Psoas muscle (tissue), 8 donors: Measurements from ENCODE around the gene LY6G6F. TPM values are rescaled to one million over a fixed set of nuclear protein-coding genes. Genes with fewer than 3 reads are reported as not detected.
A peak's percentile ranks its signal among the peaks of the same experiment; 100 is the strongest.

Experiments
- ATAC-seq, 4 donors: fragments of 200-7000 bp; cut with Tn5 transposase; one replicate each; pipeline ENCODE4 v1.9.1; 2020; ENCODE audit warnings: moderate library complexity in 3 of 4, mild to moderate bottlenecking in 2 of 4
- DNase-seq, 2 donors: peaks; one replicate each; pipeline ENCODE4 v3.0.0-alpha.2; 2020
- H3K27ac ChIP-seq: fragments of 200-600 bp; one replicate; pipeline ENCODE4 v1.8.0; 2022
- H3K27me3 ChIP-seq, 3 donors: fragments of 200-600 bp in 1 of 3; one replicate each; pipeline versions ENCODE4 v1.6.1 to v1.8.0; 2013 to 2022; ENCODE audit warnings: low read length in 2 of 3, mild to moderate bottlenecking in 2 of 3, moderate library complexity in 1 of 3; ENCODE audit not compliant: insufficient read depth in 3 of 3
- H3K36me3 ChIP-seq, 2 donors: fragments of 200-600 bp in 1 of 2; one replicate each; pipeline versions ENCODE4 v1.6.1 to v1.8.0; 2013 to 2022; ENCODE audit warnings: low read depth in 1 of 2, mild to moderate bottlenecking in 1 of 2, moderate library complexity in 1 of 2; ENCODE audit not compliant: insufficient read depth in 1 of 2
- H3K4me1 ChIP-seq: fragments of 200-600 bp; one replicate; pipeline ENCODE4 v1.8.0; 2022
- H3K4me3 ChIP-seq: fragments of 200-600 bp; one replicate; pipeline ENCODE4 v1.8.0; 2022; ENCODE audit warnings: mild to moderate bottlenecking
- H3K9me3 ChIP-seq: fragments of 200-600 bp; one replicate; pipeline ENCODE4 v1.8.0; 2022
- WGBS, 3 donors: extraction: QIAGEN DNeasy Blood & Tissue Kit; methylation state at CpG; one replicate each; pipeline versions ENCODE4 v1.1.6 to v1.1.7; 2013; 5-methylcytosine and 5-hydroxymethylcytosine counted together
- intact Hi-C, 2 donors: fragments of 100-400 bp; cut with DNase I; formaldehyde crosslinking; loops; one replicate each; pipeline versions ENCODE4 v1.11.0 to v1.14.2; 2022
- long read RNA-seq, 2 donors: library from polyadenylated mRNA; unstranded; transcript quantifications; one replicate each; pipeline ENCODE4 v2.0.0, GENCODE V29; 2021
- polyA plus RNA-seq, 3 donors: library from polyadenylated mRNA; stranded (reverse); fragments of 200-250 nt; gene quantifications; one replicate each; pipeline ENCODE4 v1.2.3, GENCODE V29; 2013
- total RNA-seq, 4 donors: library from RNA; stranded (reverse); fragmentation: NEBNext Ultra II Directional in 2 of 4; extraction: Animal tissue kit (Norgen Biotek cat#: 25700) in 2 of 4; gene quantifications; one replicate each; pipeline versions ENCODE4 v1.2.1 to v1.2.4, GENCODE V29; 2021 to 2023
- TF ChIP-seq, protein P1 (sequence below): fragments of 200-600 bp; IDR thresholded peaks from one replicate; pipeline ENCODE4 v1.8.0; 2022; ENCODE audit warnings: antibody characterized with exemption
- donor health status: healthy with polysubstance abuse.
- donor health status: DM: no; HTN: no; CAD: no; lungs with moderate emphysema.
- donor health status: Bipolar disorder and iron deficiency.
- donor health status: healthy.
- donor health status: DM: yes; HTN: yes; CAD: no.
- donor health status: DM: no; HTN: no; CAD: no.
- donor health status: DM: no; HTN: no; CAD: no.
- donor health status: DM: yes; HTN: yes; CAD: no.

The LY6G6F gene
- total RNA-seq (not detected), polyA plus RNA-seq (under 1 TPM in 1 of 3 donors, not detected in 2; 0.05 TPM)
- long read RNA-seq, donor 1: 0 reads
- long read RNA-seq, donor 2: 0 reads

DNA sequence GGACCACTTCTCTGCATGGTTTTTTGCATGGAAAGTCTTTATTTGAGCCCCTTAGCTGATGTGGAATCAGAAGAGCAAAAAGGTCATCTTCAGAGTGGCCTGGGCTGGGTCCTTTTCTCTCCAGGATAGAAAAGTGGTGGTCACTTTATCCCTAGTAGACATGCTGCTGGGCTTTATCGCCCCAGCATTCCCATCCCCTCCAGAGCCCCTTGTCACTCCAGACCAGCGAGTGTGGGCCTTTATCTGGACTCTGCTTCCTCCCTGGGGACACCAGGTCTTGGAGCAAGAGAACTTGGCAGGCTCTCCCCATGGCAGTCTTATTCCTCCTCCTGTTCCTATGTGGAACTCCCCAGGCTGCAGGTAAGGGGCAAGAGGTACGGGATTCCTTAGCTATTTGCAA lies at the start of gene LY6G6F:
Gene LY6G6F, plus strand, starts transcription at position 268 of the 400 bp plus-strand sequence. Its CDS starts 41 bp downstream, at position 309.
- no peak for ATAC-seq

DNA sequence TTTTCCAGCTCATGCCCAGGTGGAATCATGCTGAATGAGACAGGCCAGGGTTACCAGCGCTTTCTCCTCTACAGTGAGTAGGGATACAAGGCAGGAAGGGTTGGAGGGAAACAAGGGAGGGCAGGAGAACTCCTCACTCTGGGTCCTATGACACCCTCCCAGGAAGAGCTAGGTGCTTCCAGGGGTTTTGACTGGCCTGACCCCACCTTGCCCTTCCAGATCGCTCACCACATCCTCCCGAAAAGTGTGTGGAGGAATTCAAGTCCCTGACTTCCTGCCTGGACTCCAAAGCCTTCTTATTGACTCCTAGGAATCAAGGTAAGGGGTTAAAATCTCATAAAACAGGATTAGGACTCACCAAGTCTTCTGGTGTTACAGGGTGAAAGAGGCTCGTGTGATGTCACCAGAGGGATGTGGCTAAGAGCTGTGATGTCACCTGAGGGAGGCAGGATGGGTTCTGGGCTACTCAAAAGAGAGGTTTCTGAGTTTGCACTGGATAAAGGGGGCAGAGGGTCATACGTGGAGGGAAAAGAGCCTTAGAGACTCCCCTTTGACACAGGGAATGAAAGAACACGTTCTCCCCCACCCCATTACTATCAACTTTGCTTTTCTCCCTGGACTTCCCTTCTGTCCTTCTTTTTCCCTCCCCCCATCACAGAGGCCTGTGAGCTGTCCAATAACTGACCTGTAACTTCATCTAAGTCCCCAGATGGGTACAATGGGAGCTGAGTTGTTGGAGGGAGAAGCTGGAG lies 49.1 kb upstream of the LY6G6F start:
- TF ChIP-seq, protein P1, sequence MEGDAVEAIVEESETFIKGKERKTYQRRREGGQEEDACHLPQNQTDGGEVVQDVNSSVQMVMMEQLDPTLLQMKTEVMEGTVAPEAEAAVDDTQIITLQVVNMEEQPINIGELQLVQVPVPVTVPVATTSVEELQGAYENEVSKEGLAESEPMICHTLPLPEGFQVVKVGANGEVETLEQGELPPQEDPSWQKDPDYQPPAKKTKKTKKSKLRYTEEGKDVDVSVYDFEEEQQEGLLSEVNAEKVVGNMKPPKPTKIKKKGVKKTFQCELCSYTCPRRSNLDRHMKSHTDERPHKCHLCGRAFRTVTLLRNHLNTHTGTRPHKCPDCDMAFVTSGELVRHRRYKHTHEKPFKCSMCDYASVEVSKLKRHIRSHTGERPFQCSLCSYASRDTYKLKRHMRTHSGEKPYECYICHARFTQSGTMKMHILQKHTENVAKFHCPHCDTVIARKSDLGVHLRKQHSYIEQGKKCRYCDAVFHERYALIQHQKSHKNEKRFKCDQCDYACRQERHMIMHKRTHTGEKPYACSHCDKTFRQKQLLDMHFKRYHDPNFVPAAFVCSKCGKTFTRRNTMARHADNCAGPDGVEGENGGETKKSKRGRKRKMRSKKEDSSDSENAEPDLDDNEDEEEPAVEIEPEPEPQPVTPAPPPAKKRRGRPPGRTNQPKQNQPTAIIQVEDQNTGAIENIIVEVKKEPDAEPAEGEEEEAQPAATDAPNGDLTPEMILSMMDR: no peak
- no peak for ATAC-seq
- 70 to 73% (median 71%) methylated on average over 6 of the region's 6 CpGs for WGBS, 3 donors
- H3K36me3 ChIP-seq: peaks cover 3 to 33% of the 10 kb centered on the region in 2 donors
- no peaks in the 10 kb centered on the region for H3K27me3 ChIP-seq
- peaks cover 37% of the 10 kb centered on the region for H3K4me1 ChIP-seq
- intact Hi-C loops: no loop called here
- H3K27ac ChIP-seq: no peak overlapping the region
- H3K9me3 ChIP-seq: no peaks in the 10 kb centered on the region
- no peak for DNase-seq
- H3K4me3 ChIP-seq: no peak overlapping the region

More for the DNA sequence above, at the start of gene LY6G6F:
- H3K4me3 ChIP-seq: no peak within 1 kb of the TSS
- DNase-seq: no peak
- no peaks in the 10 kb centered on the region for H3K9me3 ChIP-seq
- H3K27me3 ChIP-seq: no peaks in the 10 kb centered on the region
- TF ChIP-seq, protein P1: no peak
- H3K27ac ChIP-seq: no peak within 1 kb of the TSS
- H3K36me3 ChIP-seq: no peaks in the 10 kb centered on the region
- intact Hi-C loops: no loop called here
- peaks cover 12% of the 10 kb centered on the region for H3K4me1 ChIP-seq
- WGBS, 3 donors: 32 to 57% (median 46%) methylated on average over 3 of the region's 3 CpGs

- Histone ChIP-seq H3K27me3 (no peaks in the 10 kb centered on the region), H3K4me1 (peaks cover 43% of the 10 kb centered on the region), H3K36me3 (peaks cover 3 to 39% of the 10 kb centered on the region in 2 donors), H3K4me3 (peak overlapping the region; percentile 79), H3K27ac (peak overlapping the region; percentile 23), H3K9me3 (no peaks in the 10 kb centered on the region)
- DNase-seq (no peak), ATAC-seq (no peak)
- 59 to 84% (median 69%) methylated on average over 4 of the region's 4 CpGs for WGBS, 3 donors
- TF ChIP-seq, protein P1: no peak
- intact Hi-C loops: no loop called here
These were observed 48.4 kb upstream of the LY6G6F start for GRCh38 chr6:31658158-31658688.

DNA sequence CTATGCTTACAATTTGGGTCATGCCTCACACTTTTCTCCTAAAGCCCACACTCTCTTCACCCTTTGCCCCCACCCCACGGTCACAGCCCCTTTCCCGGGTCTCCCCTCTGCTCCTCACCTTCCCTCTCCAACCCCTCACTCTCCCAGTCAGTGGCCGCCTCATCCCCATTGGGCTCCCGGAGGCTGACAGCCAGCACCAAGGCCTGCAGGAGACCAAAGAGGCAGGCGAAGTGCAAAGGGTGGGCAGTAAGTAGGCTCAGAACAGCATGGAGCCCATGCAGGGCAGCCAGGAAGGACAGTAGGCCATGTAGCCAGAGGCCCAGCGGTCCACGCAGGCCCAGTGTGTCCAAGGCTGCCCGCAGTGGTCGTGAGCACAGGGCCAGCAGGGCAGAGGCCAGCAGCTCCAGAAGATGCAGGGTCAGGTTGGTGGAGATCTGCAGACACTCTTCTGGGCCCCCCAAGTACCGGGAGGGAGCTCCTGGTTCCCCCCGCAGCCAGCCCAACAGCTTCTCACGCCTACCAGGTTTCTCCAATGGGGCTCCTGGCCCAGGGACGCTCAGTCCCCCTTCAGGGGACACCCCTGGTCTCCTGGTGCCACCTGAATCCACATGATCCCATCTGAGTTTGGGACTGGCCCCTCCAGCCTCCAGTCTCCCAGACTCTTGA lies 47.5 kb upstream of the LY6G6F start:
- intact Hi-C loops: no loop called here
- Histone ChIP-seq H3K36me3 (peaks cover 3 to 48% of the 10 kb centered on the region in 2 donors), H3K27ac (peak overlapping the region; percentile 94), H3K4me3 (peak overlapping the region; percentile 79), H3K27me3 (no peaks in the 10 kb centered on the region), H3K4me1 (peaks cover 47% of the 10 kb centered on the region), H3K9me3 (no peaks in the 10 kb centered on the region)
- WGBS, 3 donors: 72 to 84% (median 79%) methylated on average over 12 to 13 of the region's 13 CpGs
- TF ChIP-seq, protein P1: no peak
- no peak for DNase-seq
- ATAC-seq: no peak
